Measurements from ENCODE around the gene CYP1B1.
"Not testable (repeated sequence)": the region's sequence is repeated elsewhere in the genome, so short reads cannot be mapped to it uniquely, and the experiment has no call there.

Gene CYP1B1

GRCh38 chr2:38098421-38099098 is 22.6 kb upstream of the CYP1B1 start:
- DNase-seq, result no peak

DNA sequence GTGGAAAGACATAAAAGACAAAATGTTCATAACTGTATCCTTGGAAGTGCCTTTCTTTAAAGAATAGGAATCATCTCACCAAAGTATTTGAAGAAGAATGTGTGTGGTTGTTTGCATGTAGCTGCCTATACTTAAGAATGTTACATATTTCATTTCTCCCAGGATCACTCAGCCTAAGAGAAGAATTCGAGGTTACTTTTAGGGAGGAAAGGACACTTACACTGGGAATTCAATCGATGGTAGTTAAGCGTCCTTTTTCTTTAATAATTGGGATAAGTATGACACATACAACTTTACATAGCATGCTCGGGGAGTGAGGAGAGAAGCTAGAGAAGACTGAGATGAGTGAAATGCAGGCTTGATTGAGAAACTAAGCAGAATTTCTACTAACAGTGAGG is 22.0 kb upstream of the CYP1B1 start:
- no peak for DNase-seq

GRCh38 chr2:38097258-38097987 is 21.5 kb upstream of the CYP1B1 start:
- DNase-seq, result no peak

DNA sequence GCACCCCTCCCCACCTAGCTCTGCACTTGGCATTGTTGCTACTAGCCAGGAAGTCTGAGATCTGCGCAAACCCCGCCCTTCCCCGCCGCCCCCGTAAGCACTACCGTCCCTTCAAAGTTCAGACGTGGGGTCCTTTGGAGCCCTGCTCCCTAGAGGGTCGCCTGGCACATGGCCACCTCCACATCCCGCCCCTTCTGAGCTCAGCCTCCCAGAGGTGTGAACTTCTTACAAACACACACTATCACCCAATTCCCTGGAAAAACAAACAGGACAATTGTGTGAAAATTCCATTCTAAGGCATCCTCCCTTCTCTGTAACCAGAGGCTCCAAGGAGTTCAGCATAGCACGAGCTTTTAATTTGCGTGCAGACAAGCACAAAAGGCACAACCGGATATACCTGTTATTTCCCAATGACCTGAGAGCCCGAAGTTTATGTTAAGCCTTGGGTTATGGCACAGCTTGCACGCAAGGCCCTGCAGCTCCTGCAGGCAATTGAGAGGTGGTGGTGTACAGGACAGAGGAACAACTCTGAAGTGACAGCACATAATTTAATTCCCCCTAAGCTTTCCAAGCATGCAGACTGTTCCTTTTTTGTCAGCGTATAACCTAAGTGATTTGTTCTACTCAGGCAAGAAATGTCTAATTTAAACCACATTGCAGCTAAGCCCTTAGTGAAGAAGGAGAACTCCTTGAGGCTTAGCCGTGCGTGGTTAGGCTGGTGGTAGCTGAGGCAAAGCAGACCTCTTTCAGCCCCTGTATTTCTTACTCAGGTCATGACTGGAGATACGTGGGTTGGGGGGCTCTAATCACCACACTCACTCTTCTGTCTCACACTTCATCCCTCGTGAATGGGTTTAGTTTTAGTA is 20.3 kb upstream of the CYP1B1 start:
- peak; percentile 48 for DNase-seq

GRCh38 chr2:38095079-38095995 is 19.4 kb upstream of the CYP1B1 start:
- no peak for DNase-seq

GRCh38 chr2:38093527-38094165 is 17.7 kb upstream of the CYP1B1 start:
- no peak for DNase-seq

- DNase-seq, result no peak
Observed at GRCh38 chr2:38092196-38092902, 16.4 kb upstream of the CYP1B1 start.

DNA sequence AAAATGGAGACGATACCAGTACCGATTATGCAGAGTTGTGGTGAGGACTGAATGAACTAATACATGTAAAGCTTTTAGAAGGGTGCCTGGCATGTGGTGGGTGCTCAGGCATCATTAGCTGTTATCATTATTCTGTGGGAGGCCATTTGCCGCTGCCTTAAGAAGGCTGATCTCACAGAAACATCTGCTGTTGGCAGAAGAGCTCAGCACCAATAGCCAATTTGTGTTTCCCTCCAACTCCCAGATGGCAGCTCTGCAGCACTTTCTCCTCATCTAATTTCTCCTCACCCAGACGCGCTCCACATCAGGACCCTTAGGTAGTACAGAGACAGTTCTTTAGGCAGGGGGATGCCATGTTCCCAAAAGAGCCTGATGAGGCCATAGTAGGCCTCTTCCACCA is 15.8 kb upstream of the CYP1B1 start:
- DNase-seq, result no peak

DNA sequence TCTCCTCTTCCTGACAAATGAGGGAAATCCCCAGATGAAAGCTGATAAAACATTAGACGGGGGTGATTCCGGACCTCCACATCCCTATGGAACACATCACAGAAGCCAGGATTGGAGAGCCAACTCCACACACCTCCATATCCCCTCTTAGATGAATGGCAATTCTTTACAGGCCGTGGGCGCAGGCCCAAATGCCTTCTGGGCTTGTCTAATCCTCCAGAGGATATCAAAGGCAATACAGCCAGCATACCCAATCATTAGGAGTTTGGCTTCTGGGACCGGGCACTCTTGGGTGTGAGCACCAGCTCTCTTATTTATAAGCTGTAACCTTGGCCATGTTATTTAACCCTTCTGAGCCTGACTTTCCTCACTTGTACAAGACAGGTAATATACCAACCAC is 15.0 kb upstream of the CYP1B1 start:
- DNase-seq, result no peak

GRCh38 chr2:38090212-38090611 is 14.3 kb upstream of the CYP1B1 start:
- not testable (repeated sequence) for DNase-seq

- DNase-seq, result not testable (repeated sequence)
Observed at GRCh38 chr2:38085998-38086698, 10.2 kb upstream of the CYP1B1 start.

DNA sequence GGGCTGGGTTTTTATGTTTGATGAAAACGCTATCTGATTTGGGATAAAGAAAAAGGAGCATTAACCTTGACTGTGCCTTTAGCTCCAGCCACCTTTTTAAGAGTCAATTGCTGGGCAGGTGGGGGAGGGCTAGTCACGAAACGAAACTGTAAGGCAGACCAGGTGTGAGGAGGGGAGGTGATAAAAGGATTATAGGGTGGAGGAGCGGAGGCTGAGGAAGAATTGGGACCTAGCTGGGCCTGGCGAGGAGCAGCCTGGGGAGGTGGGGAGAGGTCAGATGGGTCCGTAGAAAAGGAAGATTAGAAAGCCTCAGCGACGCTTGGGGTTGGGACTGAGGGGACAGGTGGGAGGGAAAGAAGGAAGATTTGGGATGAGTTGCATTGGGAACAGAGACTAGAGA is 8.6 kb upstream of the CYP1B1 start:
- not testable (repeated sequence) for DNase-seq

GRCh38 chr2:38082727-38083126 is 6.8 kb upstream of the CYP1B1 start:
- not testable (repeated sequence) for DNase-seq

- DNase-seq, result no peak
Observed at GRCh38 chr2:38080346-38080745, 4.4 kb upstream of the CYP1B1 start.

DNA sequence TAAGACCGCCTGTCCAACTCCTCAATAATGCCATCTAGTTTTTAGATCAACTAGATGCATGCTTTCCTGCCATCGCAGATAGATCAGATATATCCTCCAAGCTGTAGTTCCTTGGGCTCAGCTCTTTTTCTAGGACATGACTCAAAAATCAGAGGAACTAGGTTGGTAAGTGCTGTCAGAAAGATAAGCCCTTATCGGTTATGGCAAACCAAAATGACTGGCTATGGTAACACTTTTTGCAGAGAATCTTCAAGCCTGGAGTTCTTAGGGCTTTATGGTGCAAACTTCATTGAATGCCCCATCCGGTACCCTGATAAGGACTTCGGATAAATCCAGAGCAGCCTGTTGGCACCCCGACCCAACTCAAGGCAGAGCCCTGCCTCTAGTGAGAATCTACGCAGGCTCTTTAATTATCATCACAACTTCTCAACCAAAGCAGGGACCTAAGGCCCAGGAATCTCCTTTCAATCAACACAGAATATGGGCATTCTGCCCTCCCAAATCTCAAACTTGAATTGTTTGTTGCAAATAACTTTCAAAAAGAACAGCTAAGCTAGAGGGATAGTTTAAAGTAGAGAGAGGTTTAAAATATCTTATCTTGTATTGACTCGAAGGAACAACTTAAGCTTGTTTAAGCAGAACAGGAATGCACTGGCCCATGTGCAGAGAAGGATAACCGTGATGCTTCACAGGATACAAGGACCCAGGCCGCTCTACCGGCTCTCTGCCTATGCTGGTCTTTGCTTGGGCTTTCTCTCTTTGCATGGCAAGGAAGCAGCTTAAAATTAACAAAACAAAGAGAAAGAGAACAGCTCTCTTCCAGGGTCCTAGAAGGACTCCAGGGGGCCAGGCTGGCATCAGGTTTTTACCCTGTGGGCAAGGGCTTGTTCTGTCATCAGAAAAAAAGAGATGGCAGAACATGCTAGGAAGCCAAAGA is 3.4 kb upstream of the CYP1B1 start:
- DNase-seq, result no peak

GRCh38 chr2:38077431-38077769 is 1.4 kb upstream of the CYP1B1 start:
- DNase-seq, result no peak

DNA sequence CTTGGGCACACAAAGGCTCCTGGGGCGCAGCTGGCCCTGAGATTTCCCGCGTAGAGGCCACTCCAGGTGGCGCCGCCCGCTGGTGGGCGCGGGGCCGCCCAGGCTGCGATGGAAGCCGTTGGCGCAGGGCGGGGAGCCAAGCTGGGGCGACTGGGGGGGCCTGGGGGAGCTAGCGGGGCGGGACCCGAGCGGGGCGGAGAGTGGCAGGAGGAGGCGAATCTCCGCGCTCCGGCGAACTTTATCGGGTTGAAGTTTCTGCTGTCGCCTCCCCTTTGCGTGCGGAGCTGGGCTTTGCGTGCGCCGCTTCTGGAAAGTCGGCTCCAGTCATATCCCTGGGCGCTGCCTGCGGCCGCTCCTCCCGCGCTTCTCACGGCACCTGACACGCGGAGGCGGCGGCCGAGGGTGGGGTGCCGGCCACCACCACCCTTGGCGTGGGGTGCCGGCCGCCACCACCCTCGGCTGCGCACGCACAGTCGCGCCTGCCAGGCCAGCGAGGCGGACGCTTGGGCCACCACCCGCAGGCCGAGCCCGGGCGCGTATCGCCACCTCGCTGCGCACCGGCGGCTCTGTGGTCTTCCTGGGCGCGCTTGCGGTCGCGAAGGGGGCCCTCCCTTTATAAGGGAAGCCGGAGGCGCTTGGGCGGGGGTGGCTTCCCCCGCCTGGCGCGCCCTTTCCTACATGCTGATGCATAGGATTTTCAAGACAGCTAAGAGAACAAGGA is 919 bp upstream of the CYP1B1 start:
- DNase-seq, result peak; percentile 78

DNA sequence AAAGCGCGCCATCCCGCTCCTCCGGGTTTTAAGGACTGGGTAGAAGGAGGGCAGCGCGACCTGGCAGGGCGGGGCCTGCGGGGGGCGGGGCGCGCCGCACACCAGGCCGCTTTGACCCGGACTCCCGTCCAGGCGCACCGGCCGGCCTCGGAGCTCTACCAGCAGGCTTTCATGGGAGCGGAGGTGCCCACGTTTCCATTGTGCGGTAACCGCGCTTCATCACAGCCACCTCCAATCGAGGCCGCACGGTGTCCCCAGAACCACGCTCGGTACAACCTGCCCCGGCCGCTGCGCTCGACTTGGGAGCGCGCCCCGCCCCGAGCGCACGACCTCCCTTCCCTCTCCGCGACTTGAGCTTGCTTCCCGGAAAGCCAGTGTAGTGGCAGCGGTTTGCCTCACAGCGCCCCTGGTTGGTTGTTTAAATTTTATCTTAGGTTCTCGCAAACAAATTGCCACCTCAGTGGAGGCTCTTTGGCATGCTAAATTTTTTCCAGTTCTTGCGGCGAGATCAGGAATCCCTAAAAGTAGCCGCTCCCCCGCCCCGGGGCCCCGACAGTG is 280 bp upstream of the CYP1B1 start:
- DNase-seq, result peak; percentile 79

Measured in DMS79 (cell line).